C4-2B (cell line): ENCODE results near the gene CHMP5.

Experiments
- CTCF ChIP-seq: fragments of 450-650 bp; conservative IDR thresholded peaks from 2 replicates; pipeline ENCODE4 v1.5.1; 2017; ENCODE audit warnings: mild to moderate bottlenecking
- ZFX ChIP-seq: fragments of 450-650 bp; IDR thresholded peaks from 2 replicates; pipeline ENCODE4 v1.6.1; 2017

- TF ChIP-seq CTCF (no peak), ZFX (no peak)
Observed at GRCh38 chr9:33245341-33245740, 19.5 kb upstream of the CHMP5 start.
